GM12878 (cell line): Measurements from ENCODE around the gene SPARC. TPM values are rescaled to one million over a fixed set of nuclear protein-coding genes. Genes with fewer than 3 reads are reported as not detected.

ENCODE experiments used
- ATAC-seq: fragments of 200-7000 bp; cut with Tn5 transposase; 3 replicates; pipeline ENCODE4 v1.9.1; 2020; ENCODE audit warnings: mild to moderate bottlenecking, moderate library complexity
- BruUV-seq: library from RNA; stranded (reverse); fragments of 400-500 nt; replicated peaks from 2 replicates; lab custom pipeline; 2021; lab: Mats Ljungman, UMichigan
- CTCF ChIA-PET: fragments of 300-600 bp; sonication (Branson Sonifier 250); formaldehyde crosslinking; extraction: SDS; loops from one replicate; lab custom pipeline; 2021; ENCODE audit warnings: inconsistent platforms; lab: Yijun Ruan, JAX
- POLR2A ChIA-PET: fragments of 350-600 bp; formaldehyde crosslinking; extraction: SDS; loops from one replicate; lab custom pipeline; 2021; ENCODE audit warnings: inconsistent platforms; lab: Charles Lee
- RAD21 ChIA-PET: fragments of 300-600 bp; sonication (Branson Sonifier 250); formaldehyde crosslinking; loops from one replicate; lab custom pipeline; 2023; ENCODE audit warnings: antibody characterized with exemption; ENCODE audit not compliant: unreplicated experiment; lab: Charles Lee
- SMC1A ChIA-PET: fragments of 300-600 bp; sonication (Branson Sonifier 250); formaldehyde crosslinking; loops from one replicate; lab custom pipeline; 2023; ENCODE audit not compliant: unreplicated experiment, uncharacterized antibody; lab: Charles Lee
- DNase-seq: peaks from one replicate; pipeline ENCODE4 v3.0.0-alpha.2; 2011; ENCODE audit warnings: low read depth, low spot score
- FAIRE-seq: peaks from 3 replicates; lab custom pipeline; 2011; peaks lifted over from hg19 to GRCh38; lab: Jason Lieb, UNC
- H2AFZ ChIP-seq: 2 replicates; pipeline ENCODE4 v1.6.0; 2011; ENCODE audit warnings: low read depth, low read length, control low read depth; ENCODE audit not compliant: control insufficient read depth
- H3K27ac ChIP-seq: 2 replicates; pipeline ENCODE4 v1.5.1; 2011; ENCODE audit warnings: control low read depth; ENCODE audit not compliant: control insufficient read depth, insufficient read depth
- H3K27me3 ChIP-seq, 2 experiments: replicated peaks in 1 of 2; 2 replicates each; pipeline versions ENCODE4 v1.6.0 to v1.6.1; 2011; ENCODE audit warnings: low read length in 1 of 2; ENCODE audit not compliant: control insufficient read depth in 2 of 2, insufficient read depth in 2 of 2
- H3K36me3 ChIP-seq, 2 experiments: 2 replicates each; pipeline ENCODE4 v1.5.1; 2011; ENCODE audit warnings: low read length in 1 of 2; ENCODE audit not compliant: control insufficient read depth in 2 of 2, insufficient read depth in 2 of 2
- H3K4me1 ChIP-seq: 2 replicates; pipeline ENCODE4 v1.6.1; 2011; ENCODE audit warnings: mild to moderate bottlenecking, low read length, moderate library complexity, mixed read lengths; ENCODE audit not compliant: control insufficient read depth, insufficient read depth
- H3K4me2 ChIP-seq: 2 replicates; pipeline ENCODE4 v1.6.0; 2011; ENCODE audit warnings: control low read depth; ENCODE audit not compliant: control insufficient read depth, insufficient read depth
- H3K4me3 ChIP-seq: fragments of 200-600 bp; sonication (generic); 2 replicates; pipeline ENCODE4 v1.5.1; 2016
- H3K79me2 ChIP-seq: 2 replicates; pipeline ENCODE4 v1.6.0; 2011; ENCODE audit warnings: low read length; ENCODE audit not compliant: control insufficient read depth, insufficient read depth
- H3K9ac ChIP-seq: 2 replicates; pipeline ENCODE4 v1.8.0; 2011; ENCODE audit warnings: low read length, control low read depth, mixed read lengths; ENCODE audit not compliant: control insufficient read depth, insufficient read depth
- H3K9me3 ChIP-seq: replicated peaks from 3 replicates; pipeline ENCODE4 v1.5.1; 2011; ENCODE audit warnings: mild to moderate bottlenecking, low read length; ENCODE audit not compliant: control insufficient read depth, insufficient read depth
- H4K20me1 ChIP-seq: 2 replicates; pipeline ENCODE4 v1.6.0; 2011; ENCODE audit not compliant: control insufficient read depth, insufficient read depth
- HDAC6 ChIP-seq: fragments of 200-600 bp; sonication (generic); IDR thresholded peaks from one replicate; pipeline ENCODE4 v1.8.0; 2017; ENCODE audit warnings: antibody characterized with exemption; ENCODE audit not compliant: unreplicated experiment
- JUND ChIP-seq: IDR thresholded peaks from 2 replicates; pipeline ENCODE4 v1.6.1; 2012; ENCODE audit warnings: low read depth, mild to moderate bottlenecking, low read length, improper control_type of control experiment, moderate library complexity
- POU2F2 ChIP-seq: IDR thresholded peaks from 3 replicates; pipeline ENCODE4 v1.6.1; 2011; ENCODE audit warnings: low read depth, mild to moderate bottlenecking, low read length, borderline replicate concordance
- SIN3A ChIP-seq: IDR thresholded peaks from 2 replicates; pipeline ENCODE4 v1.6.1; 2012; ENCODE audit warnings: low read depth, low read length, improper control_type of control experiment
- SMAD5 ChIP-seq: IDR thresholded peaks from 2 replicates; pipeline ENCODE4 v1.6.1; 2016; ENCODE audit warnings: antibody characterized with exemption, low read depth
- SPI1 ChIP-seq: IDR thresholded peaks from 2 replicates; pipeline ENCODE4 v1.6.1; 2011; ENCODE audit warnings: low read depth, mild to moderate bottlenecking, low read length, moderate library complexity, borderline replicate concordance; ENCODE audit not compliant: insufficient read depth
- WGBS: methylation state at CpG from one replicate; pipeline ENCODE4 v1.1.6; 2016; ENCODE audit warnings: low lambda C conversion rate; ENCODE audit not compliant: insufficient replicate concordance, insufficient coverage; ENCODE audit errors: missing lambda C conversion rate; 5-methylcytosine and 5-hydroxymethylcytosine counted together
- in situ Hi-C: fragments of 300-500 bp; cut with MboI; formaldehyde crosslinking; loops from 9 replicates; pipeline ENCODE4 v1.14.3; 2018; ENCODE audit warnings: mixed read lengths
- intact Hi-C: fragments of 100-400 bp; cut with micrococcal nuclease; formaldehyde crosslinking; loops from one replicate; pipeline ENCODE4 v1.14.2; 2022; ENCODE audit not compliant: unreplicated experiment
- polyA plus RNA-seq, 11 experiments: library from polyadenylated mRNA; depleted of rRNA in 4 of 11; unstranded in 6 of 11; stranded (reverse) in 5 of 11; fragments of >200 nt; fragmentation: Nextera tagmentation in 4 of 11; fragmentation: Illumina TruSeq in 1 of 11; extraction: Ambion mirVana in 4 of 11; extraction: Trizol in 1 of 11; gene quantifications; 1 replicate in 1 of 11; 2 replicates in 10 of 11; pipeline versions ENCODE4 v1.2.1 to v1.2.3, GENCODE V29; 2011 to 2016; ENCODE audit warnings: inconsistent platforms in 2 of 11, missing spikeins in 2 of 11, low read depth in 1 of 11
- total RNA-seq, 4 experiments: library from RNA; depleted of rRNA in 3 of 4; stranded (reverse); fragments of >200 nt in 3 of 4; fragmentation: Illumina TruSeq in 1 of 4; extraction: Trizol in 1 of 4; gene quantifications; 2 replicates each; pipeline versions ENCODE4 v1.2.1 to v1.2.3, GENCODE V29; 2013 to 2021
- TF ChIP-seq, protein P1 (sequence below): fragments of 450-650 bp; IDR thresholded peaks from 2 replicates; pipeline ENCODE4 v1.6.1; 2017; ENCODE audit warnings: mild to moderate bottlenecking, moderate library complexity

SPARC gene
- total and polyA plus RNA-seq, 10 of the 15 experiments (the other 5 are each of a cell fraction or from before 2014, with no cell fraction given), result 29.6 to 154 (median 57.0) TPM

DNA sequence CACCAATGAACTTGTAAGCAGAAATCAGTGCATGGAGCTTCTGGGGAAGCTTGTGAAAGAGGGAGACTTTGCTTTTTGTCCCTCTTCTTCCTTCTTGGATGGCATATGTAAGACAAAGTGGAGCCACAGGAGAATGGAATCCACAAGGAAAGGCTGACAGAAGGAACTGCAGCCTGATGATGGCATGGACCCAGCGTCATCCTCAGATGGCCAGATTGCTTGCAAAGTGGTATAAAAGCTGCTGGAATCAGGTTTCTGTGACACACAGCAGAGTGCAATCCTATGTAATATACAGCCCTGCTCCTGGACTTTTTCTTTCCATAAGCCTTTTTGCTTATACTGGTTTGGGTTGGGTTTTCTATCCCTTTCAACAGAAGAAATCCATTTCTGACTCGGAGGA lies 31.4 kb upstream of the SPARC start (continued):
- TF ChIP-seq SPI1 (no peak), SMAD5 (no peak)
- TF ChIP-seq, all 136 proteins: peak for 0

DNA sequence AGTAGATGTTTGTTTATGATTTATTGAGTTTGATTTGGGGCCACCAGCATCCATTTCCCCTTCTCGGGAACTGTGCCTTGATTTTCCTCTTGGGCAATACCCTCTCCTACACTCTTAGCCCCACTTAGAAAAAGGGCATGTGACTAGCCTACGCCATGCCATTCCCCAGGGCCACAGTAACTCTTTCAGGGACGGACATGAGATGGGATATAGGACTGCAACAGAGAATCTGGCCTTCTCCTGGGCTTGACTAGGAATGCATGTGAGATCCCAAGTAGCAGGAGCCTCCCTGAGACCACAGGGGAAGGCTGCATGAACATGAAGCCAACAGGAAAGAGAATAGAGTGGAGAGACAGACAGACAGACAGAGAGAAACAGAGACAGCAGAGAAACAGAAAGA lies 30.7 kb upstream of the SPARC start:
- in situ Hi-C loops, result no loop called here
- no peak for FAIRE-seq
- Histone ChIP-seq H3K36me3 (no peaks in the 10 kb centered on the region), H3K4me2 (no peak overlapping the region), H3K4me3 (no peak overlapping the region), H4K20me1 (no peaks in the 10 kb centered on the region), H3K4me1 (peaks cover 41% of the 10 kb centered on the region), H3K27me3 (no peaks in the 10 kb centered on the region), H3K9me3 (no peaks in the 10 kb centered on the region; the same call in 1 of the 3 replicates), H3K27ac (no peak overlapping the region), H2AFZ (no peak overlapping the region), H3K9ac (no peak overlapping the region), H3K79me2 (no peaks in the 10 kb centered on the region)
- TF ChIP-seq SIN3A (no peak), HDAC6 (no peak), JUND (no peak), POU2F2 (no peak)
- TF ChIP-seq, protein P1, sequence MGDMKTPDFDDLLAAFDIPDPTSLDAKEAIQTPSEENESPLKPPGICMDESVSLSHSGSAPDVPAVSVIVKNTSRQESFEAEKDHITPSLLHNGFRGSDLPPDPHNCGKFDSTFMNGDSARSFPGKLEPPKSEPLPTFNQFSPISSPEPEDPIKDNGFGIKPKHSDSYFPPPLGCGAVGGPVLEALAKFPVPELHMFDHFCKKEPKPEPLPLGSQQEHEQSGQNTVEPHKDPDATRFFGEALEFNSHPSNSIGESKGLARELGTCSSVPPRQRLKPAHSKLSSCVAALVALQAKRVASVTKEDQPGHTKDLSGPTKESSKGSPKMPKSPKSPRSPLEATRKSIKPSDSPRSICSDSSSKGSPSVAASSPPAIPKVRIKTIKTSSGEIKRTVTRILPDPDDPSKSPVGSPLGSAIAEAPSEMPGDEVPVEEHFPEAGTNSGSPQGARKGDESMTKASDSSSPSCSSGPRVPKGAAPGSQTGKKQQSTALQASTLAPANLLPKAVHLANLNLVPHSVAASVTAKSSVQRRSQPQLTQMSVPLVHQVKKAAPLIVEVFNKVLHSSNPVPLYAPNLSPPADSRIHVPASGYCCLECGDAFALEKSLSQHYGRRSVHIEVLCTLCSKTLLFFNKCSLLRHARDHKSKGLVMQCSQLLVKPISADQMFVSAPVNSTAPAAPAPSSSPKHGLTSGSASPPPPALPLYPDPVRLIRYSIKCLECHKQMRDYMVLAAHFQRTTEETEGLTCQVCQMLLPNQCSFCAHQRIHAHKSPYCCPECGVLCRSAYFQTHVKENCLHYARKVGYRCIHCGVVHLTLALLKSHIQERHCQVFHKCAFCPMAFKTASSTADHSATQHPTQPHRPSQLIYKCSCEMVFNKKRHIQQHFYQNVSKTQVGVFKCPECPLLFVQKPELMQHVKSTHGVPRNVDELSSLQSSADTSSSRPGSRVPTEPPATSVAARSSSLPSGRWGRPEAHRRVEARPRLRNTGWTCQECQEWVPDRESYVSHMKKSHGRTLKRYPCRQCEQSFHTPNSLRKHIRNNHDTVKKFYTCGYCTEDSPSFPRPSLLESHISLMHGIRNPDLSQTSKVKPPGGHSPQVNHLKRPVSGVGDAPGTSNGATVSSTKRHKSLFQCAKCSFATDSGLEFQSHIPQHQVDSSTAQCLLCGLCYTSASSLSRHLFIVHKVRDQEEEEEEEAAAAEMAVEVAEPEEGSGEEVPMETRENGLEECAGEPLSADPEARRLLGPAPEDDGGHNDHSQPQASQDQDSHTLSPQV, result no peak
- no peak for DNase-seq
- RAD21 ChIA-PET, result interaction anchor here (1.1 to 9.3 kb wide), 5 partner anchors 12 to 59 kb away, joined by 4 to 125 read pairs (median 66); no protein-coding TSS in a partner anchor
- SMC1A ChIA-PET, result interaction anchor here (0.6 to 10.5 kb wide), 5 partner anchors 13 to 197 kb away, joined by 3 to 256 read pairs (median 3); no protein-coding TSS in a partner anchor
- CTCF ChIA-PET, result interaction anchor here (0.7 to 13.7 kb wide), 7 partner anchors 12 to 66 kb away, joined by 3 to 294 read pairs (median 88); no protein-coding TSS in a partner anchor
- no TSS peak for BruUV-seq
- WGBS, result 62% methylated on average over 3 of the region's 3 CpGs
- intact Hi-C loops, result no loop called here
- POLR2A ChIA-PET, result interaction anchor here (0.9 to 5.7 kb wide), 2 partner anchors 54 to 56 kb away, joined by 3 to 37 read pairs; partner anchors contain the start of gene G3BP1
- ATAC-seq, result no peak
